ENCODE measurements around the gene BMAL1.

The BMAL1 gene

DNA sequence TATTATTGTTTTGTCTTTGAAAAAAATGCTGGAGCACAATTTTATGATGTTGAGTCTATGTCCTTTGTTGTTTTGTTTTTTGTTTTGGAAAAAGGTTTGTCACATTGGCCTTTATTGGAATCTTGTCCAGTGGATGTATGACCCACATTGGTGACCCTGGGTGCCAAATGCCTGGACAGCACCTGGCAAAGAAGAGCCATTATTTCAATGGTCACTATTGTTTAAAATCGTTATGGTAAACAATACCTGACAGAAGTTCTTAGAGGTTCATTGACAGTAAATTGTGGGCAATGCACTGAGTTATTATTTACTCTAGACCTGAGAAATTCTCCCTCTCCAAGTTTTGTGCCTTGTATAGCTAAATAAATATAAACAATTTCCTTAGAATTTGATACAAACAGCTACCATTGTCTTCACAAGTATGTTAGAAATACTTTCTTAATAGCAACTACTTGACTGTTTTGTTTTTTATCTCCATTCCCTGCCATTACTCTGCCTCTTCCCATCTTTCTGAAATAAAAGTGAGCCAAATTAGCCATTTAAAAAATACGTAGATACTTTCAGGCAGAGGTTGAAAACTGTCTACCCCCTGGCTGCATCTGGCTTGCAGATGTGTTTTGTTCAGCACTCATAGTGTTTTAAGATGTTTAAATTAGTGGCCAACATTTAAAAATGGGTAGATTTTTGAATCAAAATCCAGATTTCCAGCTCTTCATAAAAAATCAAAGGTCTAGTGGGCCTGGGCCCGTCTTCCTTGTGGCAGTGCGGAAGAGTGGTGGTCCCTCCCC lies 39.9 kb downstream of the BMAL1 start:
- DNase-seq (ENCODE audit: low read depth) = no peak

- DNase-seq (ENCODE audit: low read depth) = no peak
These were observed 41.1 kb downstream of the BMAL1 start for GRCh38 chr11:13318498-13319295.

DNA sequence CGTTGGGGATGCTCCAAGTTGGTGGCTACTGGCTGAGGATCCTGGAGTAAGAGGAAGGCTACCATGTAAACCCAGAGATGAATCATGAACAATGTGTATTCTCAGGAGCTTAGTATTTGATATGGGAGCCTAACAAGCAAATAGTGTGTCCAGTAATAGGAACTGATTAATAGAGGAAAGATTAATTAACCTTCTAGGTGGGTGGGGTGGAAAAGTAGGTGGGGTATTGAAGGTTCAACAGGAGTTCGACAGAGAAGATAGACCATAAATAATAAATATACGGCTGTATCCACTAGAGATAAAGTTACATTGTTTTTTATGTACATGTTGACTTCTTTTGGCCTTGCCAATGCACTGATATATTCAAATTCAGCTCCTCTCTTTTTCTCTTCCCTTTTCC lies 43.1 kb downstream of the BMAL1 start:
- no peak for DNase-seq (ENCODE audit: low read depth)

GRCh38 chr11:13321431-13321830 lies 43.8 kb downstream of the BMAL1 start:
- no peak for DNase-seq (ENCODE audit: low read depth)

DNA sequence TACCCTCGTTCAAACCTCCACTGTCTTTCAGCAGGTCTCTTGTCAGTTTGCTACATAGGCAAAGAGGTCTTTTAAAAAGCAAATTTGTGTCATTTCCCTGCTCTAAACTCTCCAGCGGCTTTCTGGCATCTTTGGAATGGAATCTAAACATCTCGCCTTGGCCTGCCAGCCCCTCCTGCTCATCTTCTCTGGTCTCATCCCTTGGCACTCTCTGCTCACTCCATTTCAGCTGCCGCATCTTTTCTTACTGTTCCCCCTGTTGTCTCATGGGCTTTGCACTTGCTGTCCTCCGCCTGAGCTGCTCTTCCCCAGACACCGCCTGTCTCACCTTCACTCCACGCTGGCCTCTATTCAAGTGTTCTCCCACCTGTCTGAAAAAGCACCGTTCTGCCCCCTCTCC lies 46.6 kb downstream of the BMAL1 start:
- DNase-seq (ENCODE audit: low read depth) = no peak

- no peak for DNase-seq (ENCODE audit: low read depth)
These were observed 47.1 kb downstream of the BMAL1 start for GRCh38 chr11:13324709-13325108.

DNA sequence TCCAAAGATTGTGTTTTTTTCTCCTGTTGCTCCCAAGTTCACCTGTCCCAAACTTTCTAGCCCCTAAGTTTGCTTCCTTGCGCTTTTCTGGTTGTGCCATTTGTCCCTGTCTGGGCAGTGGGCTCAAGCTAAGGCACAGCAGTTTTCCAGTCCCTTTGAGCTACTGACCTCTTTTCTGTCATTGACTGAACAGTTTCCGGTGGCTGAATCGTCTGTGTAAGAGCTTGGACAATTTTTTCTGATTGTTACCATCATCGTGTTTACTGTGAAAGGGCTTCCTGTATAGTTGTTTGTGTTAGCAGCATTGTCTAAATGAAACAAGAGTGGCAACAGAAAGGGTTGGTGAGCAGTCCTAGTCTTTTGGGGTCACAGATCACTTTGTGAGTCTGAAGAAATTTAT lies 49.8 kb downstream of the BMAL1 start:
- no peak for DNase-seq (ENCODE audit: low read depth)

- no peak for DNase-seq (ENCODE audit: low read depth)
These were observed 50.7 kb downstream of the BMAL1 start for GRCh38 chr11:13328286-13328685.

GRCh38 chr11:13329670-13330356 lies 52.2 kb downstream of the BMAL1 start:
- no peak for DNase-seq (ENCODE audit: low read depth)

DNA sequence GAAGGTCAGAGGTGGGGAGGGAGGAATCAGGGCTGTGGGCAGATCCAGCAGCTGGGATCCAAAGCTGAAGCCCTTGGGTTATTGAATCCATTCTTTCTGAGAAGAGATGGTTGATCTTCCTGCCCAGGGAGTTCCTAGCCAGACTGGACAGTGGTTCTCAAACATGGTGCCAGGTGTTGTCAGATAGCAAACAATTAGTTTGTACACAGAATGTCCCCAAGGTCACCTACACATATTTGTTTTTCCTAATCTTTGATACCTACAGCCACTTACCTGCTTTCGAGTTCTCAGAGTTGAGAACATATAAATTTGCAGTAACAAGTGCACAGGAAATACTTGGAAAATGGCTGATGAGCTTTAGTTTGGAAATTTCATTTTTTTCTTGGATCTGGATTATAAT lies 54.5 kb downstream of the BMAL1 start:
- DNase-seq (ENCODE audit: low read depth) = no peak

DNA sequence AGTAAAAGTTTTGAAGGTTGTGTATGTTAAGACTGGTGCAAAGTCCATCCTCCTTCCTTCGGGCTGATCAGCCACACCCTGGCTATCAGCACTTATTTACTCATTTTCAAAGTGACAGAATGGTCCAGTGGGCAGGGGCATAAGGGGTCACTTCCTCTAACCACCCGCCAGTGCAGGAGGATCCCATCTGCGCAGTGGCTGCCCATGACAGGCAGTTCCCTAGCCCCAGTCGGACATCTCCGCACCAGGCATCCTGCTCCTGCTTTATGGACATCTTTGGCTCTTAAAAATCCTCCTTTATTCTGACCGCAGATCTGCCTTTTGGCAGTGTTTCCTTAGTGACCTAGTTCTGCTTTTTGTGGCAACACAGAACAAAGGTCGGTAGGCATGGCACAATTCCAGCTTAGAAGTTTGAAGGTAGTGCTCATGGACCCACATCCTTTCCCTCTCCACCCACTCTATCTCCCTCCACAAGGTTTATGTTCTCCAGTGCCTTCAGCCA lies 55.9 kb downstream of the BMAL1 start:
- no peak for DNase-seq (ENCODE audit: low read depth)

DNA sequence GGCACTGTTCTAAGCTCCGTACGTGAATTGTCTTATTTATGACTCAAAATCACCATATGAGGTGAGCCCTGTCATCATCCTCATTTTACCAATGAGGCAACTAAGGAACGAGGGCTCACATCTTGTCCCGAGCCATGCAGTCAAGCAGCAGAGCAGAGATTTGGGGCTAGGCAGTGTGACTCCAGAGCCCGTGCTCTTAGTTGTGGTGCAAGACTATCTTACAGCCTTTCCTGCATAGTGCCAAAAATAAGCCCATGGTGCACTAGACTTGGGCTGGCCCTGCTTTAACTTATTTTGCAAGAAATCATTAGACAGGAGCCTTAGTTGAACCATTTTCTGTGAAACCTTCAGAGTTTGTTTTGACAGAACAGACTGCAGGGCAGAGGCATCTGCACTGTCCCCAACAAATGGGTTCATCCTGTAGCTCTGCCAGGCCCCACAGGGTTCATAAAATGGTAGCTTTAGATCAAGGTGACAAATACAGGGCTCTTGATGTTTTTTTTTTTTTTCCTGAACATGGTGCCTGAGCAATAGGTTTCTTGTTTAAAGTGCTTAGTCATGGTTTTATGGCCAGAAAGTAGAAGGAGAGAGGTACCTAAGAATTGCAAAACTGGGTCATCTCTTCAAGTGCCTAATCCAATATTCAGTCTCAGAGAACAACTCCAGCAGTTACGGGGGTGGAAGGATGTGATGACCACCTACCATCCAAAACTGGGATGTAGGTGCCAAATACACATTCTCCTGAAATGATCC lies 56.6 kb downstream of the BMAL1 start:
- no peak for DNase-seq (ENCODE audit: low read depth)

DNA sequence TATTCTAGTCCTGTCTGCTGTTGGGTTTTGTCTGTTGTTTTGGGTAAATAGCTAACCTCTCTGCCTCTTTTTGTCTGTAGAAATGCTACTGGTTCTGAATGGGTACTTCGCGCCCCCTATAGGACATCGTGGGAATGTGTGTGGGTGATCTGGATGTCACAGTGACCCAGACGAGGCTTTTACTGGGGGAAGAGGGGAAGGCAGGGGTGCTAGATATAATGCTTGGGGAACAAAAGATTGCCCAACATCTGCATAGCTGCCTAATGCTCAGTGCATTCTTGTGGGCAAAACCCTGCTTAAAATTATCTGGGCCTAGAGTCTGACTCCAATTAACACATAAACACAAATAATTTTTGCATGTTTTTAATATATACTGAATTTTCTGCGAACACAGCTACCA lies 57.7 kb downstream of the BMAL1 start:
- DNase-seq (ENCODE audit: low read depth) = peak; percentile 65

DNA sequence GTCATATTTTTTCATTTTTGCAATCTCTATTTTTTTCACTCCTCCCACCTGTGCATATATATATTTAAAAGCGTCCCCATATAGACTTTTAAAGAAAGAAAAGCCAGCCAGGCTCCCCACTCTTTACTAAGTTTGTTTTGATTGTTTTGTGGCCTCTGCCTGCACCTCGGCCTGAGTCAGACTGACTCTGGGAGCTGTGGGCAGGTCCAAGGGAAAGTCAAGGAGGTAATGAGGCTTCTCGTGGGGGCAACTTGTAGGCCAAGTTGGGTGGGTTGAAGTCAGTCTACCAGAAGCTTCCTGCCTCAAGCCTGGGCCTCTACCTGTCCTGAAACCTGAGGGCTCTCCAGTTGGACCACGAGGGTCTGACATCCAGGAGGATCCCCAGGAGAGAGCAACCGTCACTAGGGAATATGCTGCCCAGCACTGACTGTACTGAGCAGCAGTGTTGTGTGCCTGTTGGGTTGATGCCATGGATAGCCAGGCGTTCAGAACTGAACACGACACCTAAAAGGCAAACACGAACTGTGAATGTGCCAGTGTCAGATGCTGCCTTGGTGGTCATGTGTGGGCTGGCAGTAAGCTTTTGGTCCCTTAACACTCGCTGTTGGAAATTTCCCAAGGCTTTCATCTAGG lies 58.8 kb downstream of the BMAL1 start:
- no peak for DNase-seq (ENCODE audit: low read depth)

DNA sequence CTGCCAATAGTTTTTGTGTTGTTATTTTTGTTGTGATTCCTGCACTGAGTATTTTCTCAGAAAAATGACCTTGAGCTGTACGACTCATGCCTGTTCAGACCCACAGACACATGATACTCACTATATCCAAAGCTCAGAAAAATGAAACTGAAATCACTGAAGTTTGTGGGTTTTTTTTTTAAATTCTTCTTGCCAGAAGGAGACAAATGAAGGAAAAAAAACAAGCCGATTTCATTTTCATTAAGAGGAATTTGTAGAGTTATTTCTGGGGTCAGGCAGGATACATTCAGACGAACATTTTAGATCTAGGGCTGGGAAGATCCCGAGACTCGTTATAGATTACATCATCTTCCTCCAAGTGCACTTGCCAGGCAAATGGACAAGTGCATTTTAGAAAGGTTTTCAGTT lies 60.4 kb downstream of the BMAL1 start:
- DNase-seq (ENCODE audit: low read depth) = peak; percentile 41

DNA sequence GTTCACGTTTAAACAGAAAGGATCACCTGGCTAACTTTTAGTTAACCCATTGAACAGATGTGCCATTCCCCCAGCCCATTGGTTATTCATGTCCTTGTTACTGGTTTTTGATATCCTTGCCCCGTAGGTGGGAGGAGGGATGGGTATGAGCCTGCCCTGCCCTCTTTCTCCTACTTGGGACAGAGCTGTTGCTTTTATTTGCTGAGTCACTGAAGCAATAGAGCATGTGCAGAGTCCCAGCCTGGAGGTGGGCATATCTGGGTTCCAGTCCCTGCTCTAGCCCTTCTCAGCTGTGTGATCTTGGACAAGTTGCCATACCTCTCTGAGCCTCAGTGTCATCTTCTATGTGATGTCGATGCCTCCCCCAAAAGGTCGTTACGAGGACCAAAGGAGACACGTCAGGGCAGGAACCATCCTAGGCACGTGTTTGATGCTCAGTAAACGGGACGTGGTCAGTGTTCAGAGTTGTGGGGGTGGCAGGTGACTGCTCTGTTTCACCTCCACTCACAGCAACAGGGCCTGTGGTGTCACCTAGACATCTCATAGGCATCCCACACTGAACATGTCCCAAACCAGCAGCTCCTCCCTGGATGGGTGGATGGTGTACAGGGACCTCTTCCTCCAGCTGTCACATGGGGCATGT lies 61.0 kb downstream of the BMAL1 start:
- DNase-seq (ENCODE audit: low read depth) = peak; percentile 48

DNA sequence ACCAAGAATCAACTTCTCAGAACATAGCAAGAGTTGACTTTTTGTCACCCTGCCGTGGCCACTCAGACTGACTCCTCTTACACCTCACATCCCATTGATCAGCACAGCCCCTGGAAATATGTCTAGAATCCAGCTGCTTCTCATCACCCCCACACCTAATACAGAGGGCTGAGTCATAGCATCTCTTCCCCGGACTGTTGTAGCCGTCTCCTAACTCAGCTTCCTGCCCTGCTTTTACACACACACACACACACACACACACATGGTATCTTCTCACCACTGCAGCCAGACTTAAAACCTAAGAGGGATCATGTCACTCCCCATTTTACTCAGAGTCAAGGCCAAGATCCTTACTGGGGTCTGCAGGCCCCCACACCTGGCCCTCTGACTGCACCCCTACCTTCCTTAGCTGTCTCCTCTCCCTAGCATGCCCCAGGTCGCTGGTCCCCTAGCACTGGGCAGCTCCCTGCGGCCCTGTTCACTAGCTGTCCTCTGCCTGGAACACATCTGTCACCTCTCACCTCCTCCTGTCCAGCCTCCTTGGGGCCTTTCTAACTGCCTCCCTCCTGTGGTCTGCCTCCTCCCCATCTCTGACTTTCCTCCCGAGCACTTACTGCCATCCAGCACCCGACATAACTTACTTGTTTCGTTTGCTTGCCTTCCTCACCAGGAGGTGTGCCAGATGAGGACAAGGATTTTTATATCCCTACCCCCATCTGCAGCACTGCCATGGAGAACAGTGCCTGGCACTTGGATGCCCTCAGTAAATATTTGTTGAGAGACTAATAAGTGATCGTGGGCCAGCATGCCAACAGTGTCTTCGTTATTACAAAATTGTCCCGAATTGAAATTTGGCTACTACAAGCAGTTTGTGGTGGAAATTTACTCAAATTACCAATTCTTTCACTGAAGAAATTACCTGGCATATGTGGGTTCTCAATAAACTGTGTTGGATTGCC lies 61.9 kb downstream of the BMAL1 start:
- peak; percentile 74 for DNase-seq (ENCODE audit: low read depth)

DNA sequence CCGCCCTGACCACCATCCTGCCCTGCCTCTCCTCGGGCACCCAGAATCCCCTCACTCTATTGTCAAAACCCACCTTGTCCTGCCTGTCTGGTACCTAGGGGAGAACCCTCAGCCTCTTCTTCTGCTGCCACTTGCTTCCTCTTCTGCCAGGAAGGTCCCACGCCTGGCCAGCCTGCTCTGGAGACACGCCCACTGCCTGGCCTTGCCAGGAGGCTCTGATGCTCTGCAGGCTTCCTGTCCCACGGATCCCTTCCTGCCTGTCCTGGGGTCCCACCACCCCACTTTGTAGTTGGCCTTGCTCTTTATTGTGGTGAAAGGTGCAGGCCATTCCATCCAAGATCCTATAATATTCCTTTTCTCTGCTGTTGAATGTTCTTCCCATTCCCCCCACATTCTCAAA lies 63.4 kb downstream of the BMAL1 start:
- DNase-seq (ENCODE audit: low read depth) = no peak

DNA sequence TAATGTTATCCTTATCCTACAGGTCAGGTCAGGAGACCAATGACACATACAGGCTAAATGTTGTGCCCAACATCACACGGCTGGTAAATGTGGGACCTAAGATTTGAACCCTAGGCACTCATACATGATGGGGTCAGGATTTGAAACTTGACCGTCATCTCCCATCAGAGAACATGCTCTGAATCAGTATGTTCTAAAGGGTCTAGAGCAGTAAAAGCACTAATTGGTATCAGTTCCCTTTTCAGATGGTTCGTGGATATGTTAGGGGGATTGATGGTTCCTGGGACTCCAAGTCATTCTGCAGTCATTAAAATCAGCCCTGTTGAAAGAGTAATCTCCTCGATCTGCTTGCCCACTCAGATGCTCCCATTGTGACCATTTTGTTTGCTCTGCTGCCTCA lies 65.5 kb downstream of the BMAL1 start:
- DNase-seq (ENCODE audit: low read depth) = no peak
